IMR-90 (cell line): ENCODE data around the gene ZNF775.

ENCODE experiments used
- CTCF ChIP-seq: conservative IDR thresholded peaks from 2 replicates; pipeline ENCODE4 v1.5.1; 2012; ENCODE audit warnings: mild to moderate bottlenecking, low read depth, low read length, improper control_type of control experiment
- MAFK ChIP-seq: IDR thresholded peaks from 2 replicates; pipeline ENCODE4 v1.6.1; 2012; ENCODE audit warnings: low read depth, low read length, improper control_type of control experiment
- MAZ ChIP-seq: IDR thresholded peaks from 2 replicates; pipeline ENCODE4 v1.6.1; 2012; ENCODE audit warnings: low read depth, mild to moderate bottlenecking, low read length, improper control_type of control experiment, moderate library complexity, borderline replicate concordance
- MXI1 ChIP-seq: IDR thresholded peaks from 2 replicates; pipeline ENCODE4 v1.6.1; 2012; ENCODE audit warnings: low read depth, mild to moderate bottlenecking, low read length, moderate library complexity, borderline replicate concordance
- POLR2A ChIP-seq: IDR thresholded peaks from 2 replicates; pipeline ENCODE4 v1.6.1; 2012; ENCODE audit warnings: mild to moderate bottlenecking, low read depth, low read length
- RAD21 ChIP-seq: IDR thresholded peaks from 2 replicates; pipeline ENCODE4 v1.6.1; 2012; ENCODE audit warnings: low read length, improper control_type of control experiment
- USF2 ChIP-seq: fragments of 150-350 bp; IDR thresholded peaks from 2 replicates; pipeline ENCODE4 v1.6.1; 2017; ENCODE audit warnings: mild to moderate bottlenecking, antibody characterized with exemption, low read length, low read depth

DNA sequence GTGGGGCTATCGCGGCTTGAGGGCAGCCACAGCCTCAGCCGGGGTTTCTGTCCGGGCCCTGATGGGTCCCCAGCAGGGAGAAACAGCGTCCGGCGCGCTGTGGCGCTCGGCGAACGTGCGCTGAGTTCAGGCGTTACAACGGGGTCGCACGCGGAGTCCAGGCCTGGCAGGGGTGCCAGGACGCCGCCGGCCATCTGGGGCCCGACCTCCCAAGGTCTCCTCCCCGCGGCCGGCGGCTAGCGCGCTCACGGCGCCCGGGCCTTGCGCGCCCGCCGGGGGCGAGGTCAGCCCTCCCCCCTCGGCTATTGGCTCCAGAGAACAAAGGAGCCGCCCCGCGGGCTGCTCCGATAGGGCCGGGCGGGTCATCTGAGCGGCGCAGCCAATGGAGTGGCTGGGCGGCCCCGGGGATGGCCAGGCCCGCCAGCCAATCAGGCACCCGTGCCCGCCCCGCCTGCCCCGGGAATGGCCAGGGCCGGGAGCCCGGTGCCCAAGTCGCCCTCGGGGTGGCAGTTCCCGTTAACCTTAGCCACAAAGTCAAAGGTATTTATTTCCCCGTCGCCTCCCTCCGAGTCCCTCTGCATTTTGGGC, at the start of gene ZNF775:
- TF ChIP-seq CTCF (no peak), USF2 (peak; percentile 96), POLR2A (peak; percentile 52; the same call in 1 of the 2 replicates), MAFK (no peak), RAD21 (no peak), MAZ (peak; percentile 62; the same call in 1 of the 2 replicates), MXI1 (no peak)
